NB4 (cell line): ENCODE results near the gene AJUBA.

Experiments
- CTCF ChIP-seq: IDR thresholded peaks from one replicate; pipeline ENCODE4 v1.5.1; 2012; ENCODE audit warnings: low read depth, low read length
- MYC ChIP-seq: IDR thresholded peaks from 2 replicates; pipeline ENCODE4 v1.6.1; 2011; ENCODE audit warnings: low read depth, low read length

- TF ChIP-seq CTCF (no peak), MYC (no peak)
These were observed 3.6 kb upstream of the AJUBA start for GRCh38 chr14:22985894-22986507.
